HepG2 (cell line): Measurements from ENCODE around the gene DLG4. TPM values are rescaled to one million over a fixed set of nuclear protein-coding genes. Genes with fewer than 3 reads are reported as not detected.

ENCODE experiments used
- AGO1 ChIP-seq: fragments of 200-400 bp; formaldehyde crosslinking; IDR thresholded peaks from 2 replicates; pipeline ENCODE4 v1.6.1; 2017; ENCODE audit warnings: mild to moderate bottlenecking, low read depth, low read length, moderate library complexity; ENCODE audit not compliant: poor library complexity, severe bottlenecking
- CEBPB ChIP-seq: IDR thresholded peaks from 2 replicates; pipeline ENCODE4 v1.6.1; 2011; ENCODE audit warnings: low read depth, low read length, improper control_type of control experiment, borderline replicate concordance
- ELF3 ChIP-seq: IDR thresholded peaks from 2 replicates; pipeline ENCODE4 v1.6.1; 2016; ENCODE audit warnings: missing genetic modification reagents, missing compliant biosample characterization
- FLYWCH1 ChIP-seq: sonication (generic); formaldehyde crosslinking; IDR thresholded peaks from 2 replicates; pipeline ENCODE4 v1.8.1; 2023; ENCODE audit warnings: mild to moderate bottlenecking, missing genetic modification reagents
- FOXJ3 ChIP-seq: sonication (generic); formaldehyde crosslinking; IDR thresholded peaks from 2 replicates; pipeline ENCODE4 v1.4.0; 2020; ENCODE audit warnings: missing genetic modification reagents, mild to moderate bottlenecking, borderline replicate concordance
- GABPB1 ChIP-seq: IDR thresholded peaks from 2 replicates; pipeline ENCODE4 v1.6.1; 2016; ENCODE audit warnings: mild to moderate bottlenecking, missing genetic modification reagents, moderate library complexity, missing compliant biosample characterization
- HOXA5 ChIP-seq: sonication (generic); formaldehyde crosslinking; IDR thresholded peaks from 2 replicates; pipeline ENCODE4 v1.4.0; 2020; ENCODE audit warnings: missing genetic modification reagents
- KLF16 ChIP-seq, 2 experiments: sonication (generic) in 1 of 2; formaldehyde crosslinking in 1 of 2; IDR thresholded peaks; 2 replicates each; pipeline versions ENCODE4 v1.6.1 to v1.8.0; 2016 to 2023; ENCODE audit warnings: missing genetic modification reagents in 2 of 2, missing compliant biosample characterization in 1 of 2
- MED1 ChIP-seq: sonication (generic); formaldehyde crosslinking; IDR thresholded peaks from 2 replicates; pipeline ENCODE4 v1.4.0; 2020; ENCODE audit warnings: missing genetic modification reagents
- MXD4 ChIP-seq: IDR thresholded peaks from 2 replicates; pipeline ENCODE4 v1.6.1; 2016; ENCODE audit warnings: mild to moderate bottlenecking, missing biosample characterization, missing genetic modification reagents
- MXI1 ChIP-seq: IDR thresholded peaks from 3 replicates; pipeline ENCODE4 v1.6.1; 2012; ENCODE audit warnings: low read depth, low read length, inconsistent platforms, borderline replicate concordance
- NCOA2 ChIP-seq: sonication (generic); formaldehyde crosslinking; IDR thresholded peaks from 2 replicates; pipeline ENCODE4 v1.8.0; 2022; ENCODE audit warnings: inconsistent platforms
- NKX3-1 ChIP-seq: sonication (generic); formaldehyde crosslinking; IDR thresholded peaks from 2 replicates; pipeline ENCODE4 v1.5.0; 2020; ENCODE audit warnings: missing genetic modification reagents
- PITX1 ChIP-seq: sonication (generic); formaldehyde crosslinking; IDR thresholded peaks from 2 replicates; pipeline ENCODE4 v1.5.1; 2020; ENCODE audit warnings: mild to moderate bottlenecking, missing genetic modification reagents
- SMAD3 ChIP-seq: sonication (generic); formaldehyde crosslinking; IDR thresholded peaks from 2 replicates; pipeline ENCODE4 v1.4.0; 2020; ENCODE audit warnings: missing genetic modification reagents
- SPEN ChIP-seq: sonication (generic); formaldehyde crosslinking; IDR thresholded peaks from 2 replicates; pipeline ENCODE4 v1.5.1; 2020; ENCODE audit warnings: low read depth, mild to moderate bottlenecking, missing genetic modification reagents
- SSRP1 ChIP-seq: IDR thresholded peaks from 2 replicates; pipeline ENCODE4 v1.6.1; 2016; ENCODE audit warnings: control low read depth
- TBP ChIP-seq: sonication (generic); formaldehyde crosslinking; IDR thresholded peaks from 2 replicates; pipeline ENCODE4 v1.5.0; 2020; ENCODE audit warnings: missing genetic modification reagents
- ZNF225 ChIP-seq: sonication (generic); formaldehyde crosslinking; IDR thresholded peaks from 2 replicates; pipeline ENCODE4 v1.4.0; 2020; ENCODE audit warnings: mild to moderate bottlenecking, missing genetic modification reagents
- ZNF263 ChIP-seq: sonication (generic); formaldehyde crosslinking; IDR thresholded peaks from 2 replicates; pipeline ENCODE4 v1.4.0; 2020; ENCODE audit warnings: missing genetic modification reagents
- ZNF430 ChIP-seq: sonication (generic); formaldehyde crosslinking; IDR thresholded peaks from 2 replicates; pipeline ENCODE4 v1.9.0; 2021; ENCODE audit warnings: mild to moderate bottlenecking, missing genetic modification reagents
- ZNF432 ChIP-seq: sonication (generic); formaldehyde crosslinking; IDR thresholded peaks from 2 replicates; pipeline ENCODE4 v1.5.0; 2020; ENCODE audit warnings: missing genetic modification reagents, mild to moderate bottlenecking, borderline replicate concordance
- ZNF605 ChIP-seq: sonication (generic); formaldehyde crosslinking; IDR thresholded peaks from 2 replicates; pipeline ENCODE4 v1.8.0; 2022; ENCODE audit warnings: mild to moderate bottlenecking, missing genetic modification reagents
- polyA plus RNA-seq, 8 experiments: library from polyadenylated mRNA; depleted of rRNA in 3 of 8; stranded (reverse) in 7 of 8; unstranded in 1 of 8; fragments of >200 nt; fragmentation: Illumina TruSeq in 4 of 8; extraction: Trizol in 4 of 8; gene quantifications; 2 replicates each; pipeline versions ENCODE4 v1.2.1 to v1.2.3, GENCODE V29; 2011 to 2016; ENCODE audit warnings: low read depth in 4 of 8, missing spikeins in 1 of 8, mixed read lengths in 1 of 8; ENCODE audit not compliant: insufficient read depth in 1 of 8
- total RNA-seq, 5 experiments: library from RNA; depleted of rRNA; stranded (reverse); fragments of >200 nt; fragmentation: Illumina TruSeq; extraction: Trizol; gene quantifications; 2 replicates each; pipeline ENCODE4 v1.2.3, GENCODE V29; 2016; ENCODE audit warnings: low read depth in 1 of 5
- TF ChIP-seq, protein P1 (sequence below): sonication (generic); formaldehyde crosslinking; IDR thresholded peaks from 2 replicates; pipeline ENCODE4 v1.8.0; 2022; ENCODE audit warnings: mild to moderate bottlenecking, missing genetic modification reagents; ENCODE audit not compliant: insufficient replicate concordance
- TF ChIP-seq, protein P2 (sequence below): sonication (generic); formaldehyde crosslinking; IDR thresholded peaks from 2 replicates; pipeline ENCODE4 v1.4.0; 2020; ENCODE audit warnings: missing genetic modification reagents
- TF ChIP-seq, protein P3 (sequence below): sonication (generic); formaldehyde crosslinking; IDR thresholded peaks from 2 replicates; pipeline ENCODE4 v1.5.0; 2020; ENCODE audit warnings: missing genetic modification reagents
- TF ChIP-seq, protein P4 (sequence below): IDR thresholded peaks from 2 replicates; pipeline ENCODE4 v1.6.1; 2016; ENCODE audit warnings: control low read depth

Gene DLG4
- total and polyA plus RNA-seq, 2 of the 13 experiments (the other 11 are each of a cell fraction or from before 2014, with no cell fraction given): 0.71 to 4.3 TPM

DNA sequence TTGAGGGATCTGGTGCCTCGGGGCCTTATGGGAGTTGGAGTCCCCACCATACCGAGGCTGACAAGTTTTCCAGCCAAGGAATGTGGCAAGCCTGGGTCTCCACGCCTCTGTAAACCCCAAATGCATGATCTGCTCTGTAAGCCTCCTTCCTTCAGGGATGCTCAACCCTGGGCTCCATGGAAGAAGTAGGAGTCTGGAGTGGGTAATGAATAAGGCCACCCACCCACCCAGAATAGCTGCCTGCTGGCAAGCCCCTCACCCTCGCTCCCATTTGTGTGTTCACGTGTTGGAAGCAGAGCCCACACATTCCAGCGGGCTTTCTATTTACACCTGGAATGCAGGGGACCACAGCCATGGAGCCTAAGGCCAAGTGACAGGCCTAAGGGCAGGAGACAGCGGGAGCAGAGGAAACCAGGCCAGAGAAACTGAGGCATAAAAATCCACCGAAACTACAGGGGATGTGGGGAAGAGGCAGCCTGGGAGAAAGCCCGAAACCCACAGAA, 4.4 kb downstream of the DLG4 start (continued):
- TF ChIP-seq ZNF225 (CRISPR knock-in tag) (no peak), FOXJ3 (CRISPR knock-in tag) (0 out of 2 replicates have a peak, but pooled peaks have one; percentile 25), GABPB1 (CRISPR knock-in tag) (0 out of 2 replicates have a peak, but pooled peaks have one; percentile 46), MED1 (CRISPR knock-in tag) (0 out of 2 replicates have a peak, but pooled peaks have one; percentile 6), AGO1 (no peak), PITX1 (CRISPR knock-in tag) (no peak), NCOA2 (CRISPR knock-in tag) (0 out of 2 replicates have a peak, but pooled peaks have one; percentile 2), NKX3-1 (CRISPR knock-in tag) (no peak), FLYWCH1 (CRISPR knock-in tag) (no peak), ZNF432 (CRISPR knock-in tag) (no peak), ZNF605 (CRISPR knock-in tag) (0 out of 2 replicates have a peak, but pooled peaks have one; percentile 4), TBP (CRISPR knock-in tag) (peak; percentile 97; the same call in 1 of the 2 replicates), CEBPB (peak; percentile 2; the same call in 1 of the 2 replicates), HOXA5 (CRISPR knock-in tag) (0 out of 2 replicates have a peak, but pooled peaks have one; percentile 8), SPEN (CRISPR knock-in tag) (peak; percentile 24; the same call in 1 of the 2 replicates), ZNF430 (CRISPR knock-in tag) (0 out of 2 replicates have a peak, but pooled peaks have one; percentile 4), KLF16 (CRISPR knock-in tag; IDR thresholded peaks at IDR 0.05) (0 out of 4 replicates have a peak, but pooled peaks of 1 of the 2 experiments have one; percentile 13), MXD4 (CRISPR knock-in tag) (0 out of 2 replicates have a peak, but pooled peaks have one; percentile 11), SMAD3 (peak; percentile 4; the same call in 1 of the 2 replicates), MXI1 (peak; percentile 23; the same call in 1 of the 3 replicates), ELF3 (CRISPR knock-in tag) (0 out of 2 replicates have a peak, but pooled peaks have one; percentile 25), ZNF263 (0 out of 2 replicates have a peak, but pooled peaks have one; percentile 39), SSRP1 (peak; percentile 5; the same call in 1 of the 2 replicates)
- TF ChIP-seq, protein P1, sequence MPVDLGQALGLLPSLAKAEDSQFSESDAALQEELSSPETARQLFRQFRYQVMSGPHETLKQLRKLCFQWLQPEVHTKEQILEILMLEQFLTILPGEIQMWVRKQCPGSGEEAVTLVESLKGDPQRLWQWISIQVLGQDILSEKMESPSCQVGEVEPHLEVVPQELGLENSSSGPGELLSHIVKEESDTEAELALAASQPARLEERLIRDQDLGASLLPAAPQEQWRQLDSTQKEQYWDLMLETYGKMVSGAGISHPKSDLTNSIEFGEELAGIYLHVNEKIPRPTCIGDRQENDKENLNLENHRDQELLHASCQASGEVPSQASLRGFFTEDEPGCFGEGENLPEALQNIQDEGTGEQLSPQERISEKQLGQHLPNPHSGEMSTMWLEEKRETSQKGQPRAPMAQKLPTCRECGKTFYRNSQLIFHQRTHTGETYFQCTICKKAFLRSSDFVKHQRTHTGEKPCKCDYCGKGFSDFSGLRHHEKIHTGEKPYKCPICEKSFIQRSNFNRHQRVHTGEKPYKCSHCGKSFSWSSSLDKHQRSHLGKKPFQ: no peak
- TF ChIP-seq, protein P2, sequence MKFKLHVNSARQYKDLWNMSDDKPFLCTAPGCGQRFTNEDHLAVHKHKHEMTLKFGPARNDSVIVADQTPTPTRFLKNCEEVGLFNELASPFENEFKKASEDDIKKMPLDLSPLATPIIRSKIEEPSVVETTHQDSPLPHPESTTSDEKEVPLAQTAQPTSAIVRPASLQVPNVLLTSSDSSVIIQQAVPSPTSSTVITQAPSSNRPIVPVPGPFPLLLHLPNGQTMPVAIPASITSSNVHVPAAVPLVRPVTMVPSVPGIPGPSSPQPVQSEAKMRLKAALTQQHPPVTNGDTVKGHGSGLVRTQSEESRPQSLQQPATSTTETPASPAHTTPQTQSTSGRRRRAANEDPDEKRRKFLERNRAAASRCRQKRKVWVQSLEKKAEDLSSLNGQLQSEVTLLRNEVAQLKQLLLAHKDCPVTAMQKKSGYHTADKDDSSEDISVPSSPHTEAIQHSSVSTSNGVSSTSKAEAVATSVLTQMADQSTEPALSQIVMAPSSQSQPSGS (CRISPR knock-in tag): no peak
- TF ChIP-seq, protein P3, sequence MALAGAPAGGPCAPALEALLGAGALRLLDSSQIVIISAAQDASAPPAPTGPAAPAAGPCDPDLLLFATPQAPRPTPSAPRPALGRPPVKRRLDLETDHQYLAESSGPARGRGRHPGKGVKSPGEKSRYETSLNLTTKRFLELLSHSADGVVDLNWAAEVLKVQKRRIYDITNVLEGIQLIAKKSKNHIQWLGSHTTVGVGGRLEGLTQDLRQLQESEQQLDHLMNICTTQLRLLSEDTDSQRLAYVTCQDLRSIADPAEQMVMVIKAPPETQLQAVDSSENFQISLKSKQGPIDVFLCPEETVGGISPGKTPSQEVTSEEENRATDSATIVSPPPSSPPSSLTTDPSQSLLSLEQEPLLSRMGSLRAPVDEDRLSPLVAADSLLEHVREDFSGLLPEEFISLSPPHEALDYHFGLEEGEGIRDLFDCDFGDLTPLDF (CRISPR knock-in tag): 0 out of 2 replicates have a peak, but pooled peaks have one; percentile 12
- TF ChIP-seq, protein P4, sequence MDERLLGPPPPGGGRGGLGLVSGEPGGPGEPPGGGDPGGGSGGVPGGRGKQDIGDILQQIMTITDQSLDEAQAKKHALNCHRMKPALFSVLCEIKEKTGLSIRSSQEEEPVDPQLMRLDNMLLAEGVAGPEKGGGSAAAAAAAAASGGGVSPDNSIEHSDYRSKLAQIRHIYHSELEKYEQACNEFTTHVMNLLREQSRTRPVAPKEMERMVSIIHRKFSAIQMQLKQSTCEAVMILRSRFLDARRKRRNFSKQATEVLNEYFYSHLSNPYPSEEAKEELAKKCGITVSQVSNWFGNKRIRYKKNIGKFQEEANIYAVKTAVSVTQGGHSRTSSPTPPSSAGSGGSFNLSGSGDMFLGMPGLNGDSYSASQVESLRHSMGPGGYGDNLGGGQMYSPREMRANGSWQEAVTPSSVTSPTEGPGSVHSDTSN: 0 out of 2 replicates have a peak, but pooled peaks have one; percentile 18
